Activated CD4-positive, alpha-beta T cell treated with anti-CD3 and anti-CD28 coated beads, Interleukin-2, Interleukin-4, amounts not matched to agents 100 ng/mL and 50 ng/mL, durations not matched to agents 16 hours and 8 hours (primary cell): ENCODE results near the gene SEMA4G.

Experiments used
- DNase-seq: peaks from one replicate; pipeline ENCODE4 v3.0.0-alpha.2; 2020; ENCODE audit warnings: low spot score

Gene SEMA4G

GRCh38 chr10:100986952-100987684, 17.8 kb downstream of the SEMA4G start, which contains the start of the genes MRPL43 and TWNK:
Gene MRPL43 (minus strand): TSS chr10:100987497. CDS start chr10:100987443, 54 bp downstream.
Gene TWNK (plus strand): TSS chr10:100987543. CDS start chr10:100988211, 668 bp downstream.
- peak; percentile 87 for DNase-seq

GRCh38 chr10:100987685-100988049, 18.4 kb downstream of the SEMA4G start:
- DNase-seq: no peak

GRCh38 chr10:100988166-100988565, 18.9 kb downstream of the SEMA4G start:
- DNase-seq: no peak

- no peak for DNase-seq
Observed at GRCh38 chr10:100989088-100989487, 19.8 kb downstream of the SEMA4G start.

GRCh38 chr10:100993986-100994708, 24.8 kb downstream of the SEMA4G start:
- DNase-seq: no peak

GRCh38 chr10:100995181-100995580, 25.9 kb downstream of the SEMA4G start:
- DNase-seq: no peak

- DNase-seq: peak; percentile 27
Observed at GRCh38 chr10:100996678-100997359, 27.5 kb downstream of the SEMA4G start.

GRCh38 chr10:100997360-100998182, 28.3 kb downstream of the SEMA4G start:
- DNase-seq: peak; percentile 70

GRCh38 chr10:100998183-100998990, 29.1 kb downstream of the SEMA4G start:
- DNase-seq: peak; percentile 48

GRCh38 chr10:100998991-100999741, 29.9 kb downstream of the SEMA4G start:
- DNase-seq: peak; percentile 71

- no peak for DNase-seq
Observed at GRCh38 chr10:100999742-101000126, 30.4 kb downstream of the SEMA4G start, which contains the start of gene LZTS2. Gene LZTS2 (plus strand): TSS chr10:100999808. CDS start chr10:101002539, 2,731 bp downstream.

GRCh38 chr10:101000127-101000914, 31.0 kb downstream of the SEMA4G start:
- DNase-seq: no peak

- no peak for DNase-seq
Observed at GRCh38 chr10:101000915-101001658, 31.8 kb downstream of the SEMA4G start.

GRCh38 chr10:101001659-101002035, 32.3 kb downstream of the SEMA4G start:
- DNase-seq: no peak

- no peak for DNase-seq
Observed at GRCh38 chr10:101002456-101002855, 33.2 kb downstream of the SEMA4G start.

GRCh38 chr10:101003639-101004206, 34.4 kb downstream of the SEMA4G start:
- no peak for DNase-seq

GRCh38 chr10:101005361-101005760, 36.1 kb downstream of the SEMA4G start:
- DNase-seq: no peak

- no peak for DNase-seq
Observed at GRCh38 chr10:101005869-101006567, 36.7 kb downstream of the SEMA4G start.
